Activated CD8-positive, alpha-beta memory T cell treated with anti-CD3 and anti-CD28 coated beads, Interleukin-2, amount 50 U/mL, for 1 hour (primary cell): ENCODE data around the gene PHF1.
"Not testable (repeated sequence)": the region's sequence is repeated elsewhere in the genome, so short reads cannot be mapped to it uniquely, and the experiment has no call there.

Source experiments
- DNase-seq: peaks from one replicate; pipeline ENCODE4 v3.0.0-alpha.2; 2020; ENCODE audit errors: extremely low read depth

Gene PHF1

GRCh38 chr6:33391278-33391921, 19.4 kb upstream of the PHF1 start, which contains the start of gene KIFC1:
TSS of gene KIFC1 (plus strand) at chr6:33391823. CDS start at chr6:33391986, 163 bp downstream.
- DNase-seq, result peak; percentile 99

- DNase-seq, result no peak
Measured at GRCh38 chr6:33391922-33392594, 18.8 kb upstream of the PHF1 start.

GRCh38 chr6:33392595-33392948, 18.2 kb upstream of the PHF1 start:
- no peak for DNase-seq

GRCh38 chr6:33392979-33393378, 17.8 kb upstream of the PHF1 start:
- DNase-seq, result no peak

- DNase-seq, result no peak
Measured at GRCh38 chr6:33397541-33397940, 13.3 kb upstream of the PHF1 start.

GRCh38 chr6:33398601-33399000, 12.2 kb upstream of the PHF1 start:
- DNase-seq, result not testable (repeated sequence)

GRCh38 chr6:33399881-33400280, 10.9 kb upstream of the PHF1 start:
- DNase-seq, result not testable (repeated sequence)

- DNase-seq, result no peak
Measured at GRCh38 chr6:33404884-33405283, 5.9 kb upstream of the PHF1 start.

GRCh38 chr6:33405386-33405940, 5.4 kb upstream of the PHF1 start:
- no peak for DNase-seq

GRCh38 chr6:33406126-33406525, 4.7 kb upstream of the PHF1 start:
- no peak for DNase-seq

- no peak for DNase-seq
Measured at GRCh38 chr6:33407132-33407718, 3.6 kb upstream of the PHF1 start.

- peak; percentile 96 for DNase-seq
Measured at GRCh38 chr6:33410050-33410710, 634 bp upstream of the PHF1 start.

GRCh38 chr6:33411632-33412005, 805 bp downstream of the PHF1 start:
- no peak for DNase-seq

GRCh38 chr6:33412140-33413009, 1.6 kb downstream of the PHF1 start:
- no peak for DNase-seq

- no peak for DNase-seq
Measured at GRCh38 chr6:33413241-33414120, 2.7 kb downstream of the PHF1 start.

- no peak for DNase-seq
Measured at GRCh38 chr6:33414592-33415271, 3.9 kb downstream of the PHF1 start.

GRCh38 chr6:33415831-33416230, 5.0 kb downstream of the PHF1 start:
- no peak for DNase-seq

GRCh38 chr6:33416386-33417127, 5.7 kb downstream of the PHF1 start:
- DNase-seq, result no peak
